Gastrocnemius medialis (tissue), 4 donors: ENCODE data around the gene CHD6.

Experiments used
- CTCF ChIP-seq, 5 experiments: fragments of 450-650 bp in 3 of 5; fragments of 200-600 bp in 2 of 5; sonication (generic) in 2 of 5; IDR thresholded peaks in 4 of 5; conservative IDR thresholded peaks in 1 of 5; 1 replicate in 4 of 5; 2 replicates in 1 of 5; pipeline ENCODE4 v1.5.1; 2016 to 2019; ENCODE audit warnings: antibody characterized with exemption in 5 of 5, mild to moderate bottlenecking in 3 of 5, moderate library complexity in 3 of 5
- POLR2A ChIP-seq, 2 donors: fragments of 450-650 bp; IDR thresholded peaks; one replicate each; pipeline ENCODE4 v1.6.1; 2017; ENCODE audit warnings: antibody characterized with exemption in 2 of 2, mild to moderate bottlenecking in 2 of 2, moderate library complexity in 2 of 2

GRCh38 chr20:41428285-41428684 is 189.9 kb downstream of the CHD6 start:
- no peak for TF ChIP-seq POLR2A (IDR thresholded peaks at IDR 0.05)
- TF ChIP-seq CTCF (IDR thresholded peaks at IDR 0.05 in 4 of 5, conservative IDR thresholded peaks at IDR 0.05 in 1 of 5), result no peak
